ENCODE data around the gene CPVL.

GRCh38 chr7:29143751-29144150, 2.6 kb downstream of the CPVL start:
- TF ChIP-seq CTCF (IDR thresholded peaks at IDR 0.05) (no peak), POLR2A (IDR thresholded peaks at IDR 0.05) (no peak)

Data from heart left ventricle (tissue), 13 donors.